Measurements from ENCODE around the gene MEGF11.

- TF ChIP-seq, protein P1, sequence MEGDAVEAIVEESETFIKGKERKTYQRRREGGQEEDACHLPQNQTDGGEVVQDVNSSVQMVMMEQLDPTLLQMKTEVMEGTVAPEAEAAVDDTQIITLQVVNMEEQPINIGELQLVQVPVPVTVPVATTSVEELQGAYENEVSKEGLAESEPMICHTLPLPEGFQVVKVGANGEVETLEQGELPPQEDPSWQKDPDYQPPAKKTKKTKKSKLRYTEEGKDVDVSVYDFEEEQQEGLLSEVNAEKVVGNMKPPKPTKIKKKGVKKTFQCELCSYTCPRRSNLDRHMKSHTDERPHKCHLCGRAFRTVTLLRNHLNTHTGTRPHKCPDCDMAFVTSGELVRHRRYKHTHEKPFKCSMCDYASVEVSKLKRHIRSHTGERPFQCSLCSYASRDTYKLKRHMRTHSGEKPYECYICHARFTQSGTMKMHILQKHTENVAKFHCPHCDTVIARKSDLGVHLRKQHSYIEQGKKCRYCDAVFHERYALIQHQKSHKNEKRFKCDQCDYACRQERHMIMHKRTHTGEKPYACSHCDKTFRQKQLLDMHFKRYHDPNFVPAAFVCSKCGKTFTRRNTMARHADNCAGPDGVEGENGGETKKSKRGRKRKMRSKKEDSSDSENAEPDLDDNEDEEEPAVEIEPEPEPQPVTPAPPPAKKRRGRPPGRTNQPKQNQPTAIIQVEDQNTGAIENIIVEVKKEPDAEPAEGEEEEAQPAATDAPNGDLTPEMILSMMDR (IDR thresholded peaks at IDR 0.05) = no peak
- no peak for TF ChIP-seq POLR2A (IDR thresholded peaks at IDR 0.05)
These were observed 313.0 kb downstream of the MEGF11 start for GRCh38 chr15:65940618-65940909.
